Tibial nerve (tissue), 4 donors: Measurements from ENCODE around the gene PTK7. TPM values are rescaled to one million over a fixed set of nuclear protein-coding genes. Genes with fewer than 3 reads are reported as not detected.

Experiments used
- DNase-seq, 2 donors: peaks; one replicate each; pipeline ENCODE4 v3.0.0-alpha.2; 2019; ENCODE audit warnings: low spot score in 2 of 2
- H3K27ac ChIP-seq, 4 donors: fragments of 200-600 bp; sonication (generic) in 3 of 4; one replicate each; pipeline ENCODE4 v1.5.1; 2017 to 2019; ENCODE audit warnings: mild to moderate bottlenecking in 1 of 4
- H3K27me3 ChIP-seq, 2 donors: fragments of 200-600 bp; sonication (generic) in 1 of 2; one replicate each; pipeline versions ENCODE4 v1.5.1 to v1.6.0; 2017 to 2019
- H3K36me3 ChIP-seq, 3 donors: fragments of 200-600 bp; sonication (generic); one replicate each; pipeline ENCODE4 v1.5.1; 2018 to 2019
- H3K4me1 ChIP-seq, 4 donors: fragments of 200-600 bp; sonication (generic) in 3 of 4; one replicate each; pipeline ENCODE4 v1.5.1; 2017 to 2019
- H3K4me3 ChIP-seq, 4 donors: fragments of 200-600 bp; sonication (generic) in 3 of 4; one replicate each; pipeline ENCODE4 v1.5.1; 2017 to 2019; ENCODE audit warnings: mild to moderate bottlenecking in 1 of 4, moderate library complexity in 1 of 4
- H3K9me3 ChIP-seq, 4 donors: fragments of 200-600 bp; sonication (generic) in 3 of 4; one replicate each; pipeline ENCODE4 v1.5.1; 2017 to 2019
- EP300 ChIP-seq, 2 donors: sonication (generic); formaldehyde crosslinking; IDR thresholded peaks; one replicate each; pipeline ENCODE4 v1.6.1; 2017; ENCODE audit warnings: antibody characterized with exemption in 2 of 2, mild to moderate bottlenecking in 1 of 2
- POLR2A ChIP-seq, 2 donors: fragments of 450-650 bp; IDR thresholded peaks; one replicate each; pipeline ENCODE4 v1.6.1; 2017; ENCODE audit warnings: antibody characterized with exemption in 2 of 2, mild to moderate bottlenecking in 2 of 2, moderate library complexity in 2 of 2
- WGBS, 2 donors: methylation state at CpG; one replicate each; pipeline ENCODE4 v1.1.5; 2018; 5-methylcytosine and 5-hydroxymethylcytosine counted together
- total RNA-seq, 4 donors: library from RNA; depleted of rRNA; stranded (reverse); fragments of >200 nt; gene quantifications; one replicate each; pipeline ENCODE4 v1.1.0, GENCODE V29; 2016
- TF ChIP-seq, protein P1 (sequence below), 5 experiments: fragments of 200-600 bp in 3 of 5; fragments of 450-650 bp in 2 of 5; sonication (generic) in 3 of 5; IDR thresholded peaks; one replicate each; pipeline ENCODE4 v1.5.1; 2016 to 2019; ENCODE audit warnings: antibody characterized with exemption in 5 of 5, mild to moderate bottlenecking in 3 of 5, moderate library complexity in 2 of 5

The PTK7 gene
- total RNA-seq, 4 donors from 2014 or later, result 1.5 to 5.5 (median 3.9) TPM

DNA sequence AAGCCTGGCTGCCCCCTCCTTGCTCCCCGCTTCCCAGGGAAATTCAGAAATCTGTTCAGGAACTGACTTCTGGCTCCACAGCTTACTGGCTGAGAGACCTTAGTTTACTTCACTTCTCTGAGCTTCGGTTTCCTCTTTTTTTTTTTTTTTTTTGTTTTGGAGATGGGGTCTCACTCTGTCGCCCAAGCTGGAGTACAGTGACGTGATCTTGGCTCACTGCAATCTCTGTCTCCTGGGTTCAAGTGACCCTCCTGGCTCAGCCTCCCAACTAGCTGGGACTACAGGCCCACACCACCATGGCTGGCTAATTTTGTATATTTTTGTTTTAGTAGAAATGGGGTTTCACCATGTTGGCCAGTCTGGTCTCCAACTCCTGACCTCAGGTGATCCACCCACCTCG lies 14.9 kb downstream of the PTK7 start:
- TF ChIP-seq, protein P1, sequence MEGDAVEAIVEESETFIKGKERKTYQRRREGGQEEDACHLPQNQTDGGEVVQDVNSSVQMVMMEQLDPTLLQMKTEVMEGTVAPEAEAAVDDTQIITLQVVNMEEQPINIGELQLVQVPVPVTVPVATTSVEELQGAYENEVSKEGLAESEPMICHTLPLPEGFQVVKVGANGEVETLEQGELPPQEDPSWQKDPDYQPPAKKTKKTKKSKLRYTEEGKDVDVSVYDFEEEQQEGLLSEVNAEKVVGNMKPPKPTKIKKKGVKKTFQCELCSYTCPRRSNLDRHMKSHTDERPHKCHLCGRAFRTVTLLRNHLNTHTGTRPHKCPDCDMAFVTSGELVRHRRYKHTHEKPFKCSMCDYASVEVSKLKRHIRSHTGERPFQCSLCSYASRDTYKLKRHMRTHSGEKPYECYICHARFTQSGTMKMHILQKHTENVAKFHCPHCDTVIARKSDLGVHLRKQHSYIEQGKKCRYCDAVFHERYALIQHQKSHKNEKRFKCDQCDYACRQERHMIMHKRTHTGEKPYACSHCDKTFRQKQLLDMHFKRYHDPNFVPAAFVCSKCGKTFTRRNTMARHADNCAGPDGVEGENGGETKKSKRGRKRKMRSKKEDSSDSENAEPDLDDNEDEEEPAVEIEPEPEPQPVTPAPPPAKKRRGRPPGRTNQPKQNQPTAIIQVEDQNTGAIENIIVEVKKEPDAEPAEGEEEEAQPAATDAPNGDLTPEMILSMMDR (IDR thresholded peaks at IDR 0.05), result no peak
- no peak for TF ChIP-seq EP300 (IDR thresholded peaks at IDR 0.05)
- TF ChIP-seq POLR2A (IDR thresholded peaks at IDR 0.05), result no peak
- Histone ChIP-seq H3K9me3 (no peaks in the 10 kb centered on the region), H3K27ac (no peak overlapping the region), H3K36me3 (no peaks in the 10 kb centered on the region), H3K27me3 (no peaks in the 10 kb centered on the region), H3K4me1 (no peaks in the 10 kb centered on the region), H3K4me3 (no peak overlapping the region)
- DNase-seq, result no peak
- 74 to 76% methylated on average over 5 of the region's 5 CpGs for WGBS, 2 donors

DNA sequence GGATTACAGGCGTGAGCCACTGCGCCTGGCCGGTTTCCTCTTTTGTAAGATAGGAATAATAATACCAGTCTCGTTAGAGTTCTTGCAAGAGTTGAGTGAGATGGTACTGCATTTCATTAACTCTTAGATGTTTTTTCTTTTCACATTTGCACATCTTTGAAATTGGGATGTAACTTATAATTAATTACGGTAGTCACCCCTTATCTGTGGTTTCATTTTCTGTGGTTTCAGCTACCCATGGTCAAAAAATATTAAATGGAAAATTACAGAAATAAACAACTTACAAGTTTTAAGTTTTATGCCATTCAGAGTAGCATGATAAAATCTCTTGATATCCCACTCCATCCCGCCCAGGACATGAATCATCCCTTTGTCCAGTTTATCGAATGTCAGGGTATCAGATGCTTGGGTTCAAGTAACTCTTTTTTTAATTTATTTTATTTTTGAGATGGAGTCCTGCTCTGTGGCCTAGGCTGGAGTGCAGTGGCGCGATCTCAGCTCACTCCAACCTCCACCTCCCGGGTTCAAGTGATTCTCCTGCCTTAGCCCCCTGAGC lies 15.4 kb downstream of the PTK7 start:
- no peak overlapping the region for H3K27ac ChIP-seq
- WGBS, 2 donors, result 87 to 91% methylated on average over 10 of the region's 10 CpGs

DNA sequence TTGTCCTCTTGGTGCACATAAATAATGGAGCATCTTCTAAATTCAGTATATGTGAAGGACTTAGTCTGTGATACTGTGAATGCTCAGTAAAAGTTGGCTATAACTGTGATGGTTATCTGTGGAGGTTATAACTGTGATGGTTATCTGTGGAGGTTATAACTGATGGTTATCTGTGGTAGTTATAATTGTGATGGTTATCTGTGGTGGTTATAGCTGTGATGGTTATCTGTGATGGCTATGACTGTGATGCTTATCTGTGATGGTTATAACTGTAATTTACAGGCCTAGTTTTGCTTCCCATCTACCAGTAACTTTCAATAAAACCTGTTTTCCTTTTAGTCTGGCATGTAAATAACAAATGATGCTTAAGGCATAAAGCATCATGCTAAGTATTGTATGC lies 16.5 kb downstream of the PTK7 start:
- no peak overlapping the region for H3K4me3 ChIP-seq
- H3K27ac ChIP-seq, result no peak overlapping the region
- peaks cover 0 to 10% (median 0%) of the 10 kb centered on the region in 4 donors for H3K4me1 ChIP-seq
- H3K9me3 ChIP-seq, result no peaks in the 10 kb centered on the region
- H3K27me3 ChIP-seq, result no peaks in the 10 kb centered on the region
- no peaks in the 10 kb centered on the region for H3K36me3 ChIP-seq
- DNase-seq, result no peak
- TF ChIP-seq, protein P1 (IDR thresholded peaks at IDR 0.05), result no peak
- TF ChIP-seq EP300 (IDR thresholded peaks at IDR 0.05) (no peak), POLR2A (IDR thresholded peaks at IDR 0.05) (no peak)

More for the DNA sequence above, 15.4 kb downstream of the PTK7 start:
- no peak overlapping the region for H3K4me3 ChIP-seq
- H3K36me3 ChIP-seq, result no peaks in the 10 kb centered on the region
- peaks cover 0 to 3% (median 0%) of the 10 kb centered on the region in 4 donors for H3K4me1 ChIP-seq
- no peaks in the 10 kb centered on the region for H3K9me3 ChIP-seq
- TF ChIP-seq EP300 (IDR thresholded peaks at IDR 0.05) (no peak), POLR2A (IDR thresholded peaks at IDR 0.05) (no peak)
- TF ChIP-seq, protein P1 (IDR thresholded peaks at IDR 0.05), result no peak
- no peaks in the 10 kb centered on the region for H3K27me3 ChIP-seq
- DNase-seq, result no peak

DNA sequence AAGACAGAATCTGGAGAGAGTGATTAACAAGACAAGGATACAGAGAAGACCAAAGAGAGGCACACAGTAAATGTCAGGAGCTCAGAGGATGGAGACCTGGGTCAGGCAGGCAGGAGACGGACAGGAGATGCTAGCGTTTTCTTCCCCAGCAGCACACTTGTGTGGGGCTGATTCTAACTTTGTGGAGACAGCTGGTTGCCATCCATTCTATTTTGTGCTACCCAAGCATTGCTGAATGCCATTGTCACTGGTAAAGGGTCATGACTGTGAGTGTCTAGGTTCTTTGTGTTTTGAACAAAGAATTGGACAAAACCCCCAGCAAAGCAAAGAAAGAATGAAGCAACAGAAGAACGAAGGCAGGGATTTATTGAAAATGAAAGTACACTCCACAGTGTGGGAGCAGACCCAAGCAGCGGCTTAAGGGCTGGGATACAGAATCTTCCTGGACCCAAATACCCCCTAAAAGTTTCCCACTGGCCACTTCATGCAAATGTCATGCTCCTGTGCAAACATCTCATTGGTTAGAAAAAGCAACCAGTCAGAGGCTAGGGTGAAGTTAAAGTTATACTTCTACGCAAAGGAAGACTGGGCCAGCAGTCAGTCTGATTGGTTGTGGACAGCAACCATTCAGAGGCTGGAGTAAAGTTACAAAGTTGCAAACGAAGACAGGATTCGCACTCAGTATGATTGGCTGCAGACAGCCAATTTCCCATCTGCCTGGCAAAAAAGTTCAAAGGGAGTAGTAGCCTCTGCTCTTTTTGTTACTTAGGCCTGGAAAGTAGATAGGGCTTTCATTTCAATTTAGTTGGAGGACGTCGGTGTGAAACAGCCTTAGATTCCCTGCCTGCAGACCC lies 17.5 kb downstream of the PTK7 start:
- no peaks in the 10 kb centered on the region for H3K27me3 ChIP-seq
- TF ChIP-seq, protein P1 (IDR thresholded peaks at IDR 0.05), result no peak
- TF ChIP-seq POLR2A (IDR thresholded peaks at IDR 0.05) (no peak), EP300 (IDR thresholded peaks at IDR 0.05) (no peak)
- DNase-seq, result no peak
- peak overlapping the region in 2 of 4 donors; percentile 11 to 27 for H3K4me3 ChIP-seq
- no peaks in the 10 kb centered on the region for H3K36me3 ChIP-seq
- 58 to 69% methylated on average over 9 of the region's 9 CpGs for WGBS, 2 donors
- H3K27ac ChIP-seq, result peak overlapping the region in 3 of 4 donors; percentile 3 to 18 (median 8)
- H3K4me1 ChIP-seq, result peaks cover 0 to 10% (median 0%) of the 10 kb centered on the region in 4 donors
- no peaks in the 10 kb centered on the region for H3K9me3 ChIP-seq

DNA sequence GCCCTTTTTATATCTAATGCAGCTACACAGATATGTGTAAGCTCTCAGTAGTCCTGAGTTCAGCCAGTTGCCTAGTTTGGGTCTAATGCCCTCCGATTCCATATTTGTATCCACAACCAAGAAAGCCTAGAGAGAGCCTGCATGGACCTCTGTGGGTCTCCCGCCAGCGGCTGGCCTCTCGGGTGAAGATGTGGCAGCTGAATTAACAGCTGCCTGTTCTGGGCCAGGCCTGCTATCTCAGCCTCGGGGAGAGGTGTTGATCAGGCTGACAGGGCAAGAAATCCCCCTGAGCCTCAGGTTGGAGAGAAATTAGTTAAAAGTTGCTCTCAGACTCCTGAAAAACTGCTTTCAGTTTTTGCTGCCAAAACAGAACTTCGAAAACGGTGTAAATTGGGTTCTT lies 19.8 kb downstream of the PTK7 start:
- WGBS, 2 donors, result 62 to 72% methylated on average over 7 of the region's 7 CpGs
- Histone ChIP-seq H3K4me1 (peaks cover 0 to 10% (median 0%) of the 10 kb centered on the region in 4 donors), H3K4me3 (no peak overlapping the region), H3K27ac (no peak overlapping the region), H3K9me3 (no peaks in the 10 kb centered on the region), H3K36me3 (no peaks in the 10 kb centered on the region), H3K27me3 (no peaks in the 10 kb centered on the region)
- DNase-seq, result no peak
- TF ChIP-seq POLR2A (IDR thresholded peaks at IDR 0.05) (no peak), EP300 (IDR thresholded peaks at IDR 0.05) (no peak)
- TF ChIP-seq, protein P1 (IDR thresholded peaks at IDR 0.05), result no peak
